Keratinocyte (primary cell): ENCODE results near the gene STRIP1. TPM values are rescaled to one million over a fixed set of nuclear protein-coding genes. Genes with fewer than 3 reads are reported as not detected.
A peak's percentile ranks its signal among the peaks of the same experiment; 100 is the strongest.

ENCODE experiments used
- DNase-seq: peaks from one replicate; pipeline ENCODE4 v3.0.0-alpha.2; 2011; ENCODE audit warnings: low read depth, missing footprints, low spot score
- FAIRE-seq: peaks from 2 replicates; lab custom pipeline; 2011; peaks lifted over from hg19 to GRCh38; lab: Jason Lieb, UNC
- H2AFZ ChIP-seq: 2 replicates; pipeline ENCODE4 v1.6.0; 2012; ENCODE audit warnings: low read length, control low read depth, inconsistent platforms; ENCODE audit not compliant: control insufficient read depth
- H3K27ac ChIP-seq: 2 replicates; pipeline ENCODE4 v1.5.1; 2011; ENCODE audit warnings: low read length; ENCODE audit not compliant: control insufficient read depth, insufficient read depth
- H3K27me3 ChIP-seq: 3 replicates; pipeline ENCODE4 v1.6.0; 2011; ENCODE audit warnings: low read length; ENCODE audit not compliant: control insufficient read depth, insufficient read depth; ENCODE audit errors: extremely low read depth
- H3K36me3 ChIP-seq, 2 experiments: 2 replicates in 1 of 2; 3 replicates in 1 of 2; pipeline ENCODE4 v1.5.1; 2011; ENCODE audit warnings: low read length in 2 of 2, mild to moderate bottlenecking in 1 of 2; ENCODE audit not compliant: control insufficient read depth in 2 of 2, insufficient read depth in 2 of 2; ENCODE audit errors: extremely low read depth in 1 of 2
- H3K4me1 ChIP-seq: 3 replicates; pipeline ENCODE4 v1.5.1; 2011; ENCODE audit warnings: low read length; ENCODE audit not compliant: control insufficient read depth, insufficient read depth; ENCODE audit errors: extremely low read depth
- H3K4me2 ChIP-seq: 3 replicates; pipeline ENCODE4 v1.6.0; 2011; ENCODE audit warnings: low read depth, low read length; ENCODE audit not compliant: control insufficient read depth, insufficient read depth; ENCODE audit errors: extremely low read depth
- H3K4me3 ChIP-seq, 3 experiments: fragments of 200-600 bp in 1 of 3; sonication (generic) in 1 of 3; 2 replicates in 2 of 3; 3 replicates in 1 of 3; pipeline ENCODE4 v1.5.1; 2011 to 2016; ENCODE audit warnings: low read length in 3 of 3, mild to moderate bottlenecking in 3 of 3, control low read depth in 2 of 3, inconsistent platforms in 1 of 3, low read depth in 1 of 3, mixed read lengths in 1 of 3, mixed run types in 1 of 3, moderate library complexity in 1 of 3; ENCODE audit not compliant: control insufficient read depth in 2 of 3, insufficient read depth in 2 of 3; ENCODE audit errors: extremely low read depth in 1 of 3
- H3K79me2 ChIP-seq: 2 replicates; pipeline ENCODE4 v1.6.0; 2012; ENCODE audit warnings: low read length; ENCODE audit not compliant: control insufficient read depth, insufficient read depth
- H3K9ac ChIP-seq: 3 replicates; pipeline ENCODE4 v1.6.0; 2011; ENCODE audit warnings: low read length; ENCODE audit not compliant: control insufficient read depth, insufficient read depth; ENCODE audit errors: extremely low read depth
- H3K9me1 ChIP-seq: 3 replicates; pipeline ENCODE4 v1.6.0; 2011; ENCODE audit warnings: low read length; ENCODE audit not compliant: control insufficient read depth, insufficient read depth; ENCODE audit errors: extremely low read depth
- H3K9me3 ChIP-seq: 2 replicates; pipeline ENCODE4 v1.5.1; 2012; ENCODE audit warnings: low read depth, low read length; ENCODE audit not compliant: control insufficient read depth
- H4K20me1 ChIP-seq: 3 replicates; pipeline ENCODE4 v1.6.0; 2011; ENCODE audit warnings: low read length; ENCODE audit not compliant: control insufficient read depth, insufficient read depth; ENCODE audit errors: extremely low read depth
- CTCF ChIP-seq, 3 experiments: IDR thresholded peaks in 1 of 3; conservative IDR thresholded peaks in 1 of 3; optimal IDR thresholded peaks in 1 of 3; 2 replicates in 2 of 3; 3 replicates in 1 of 3; pipeline versions ENCODE3 to v1.5.1; 2011; ENCODE audit warnings: low read length in 3 of 3, mild to moderate bottlenecking in 3 of 3, moderate library complexity in 2 of 3, control low read depth in 1 of 3, inconsistent platforms in 1 of 3; ENCODE audit not compliant: insufficient read depth in 2 of 3; ENCODE audit errors: extremely low read depth in 1 of 3
- EZH2 ChIP-seq: IDR thresholded peaks from one replicate; pipeline ENCODE4 v1.6.1; 2012; ENCODE audit warnings: inconsistent platforms, mild to moderate bottlenecking, low read length, moderate library complexity
- dilution Hi-C: fragments of 300-500 bp; cut with MboI; formaldehyde crosslinking; loops from one replicate; pipeline ENCODE4 v1.7.0; 2020; ENCODE audit warnings: low sequenced_read_pairs; ENCODE audit not compliant: extremely low pct_ligation_motif_present
- polyA plus RNA-seq, 5 experiments: library from polyadenylated mRNA; depleted of rRNA in 3 of 5; stranded (reverse) in 3 of 5; stranded (forward) in 1 of 5; unstranded in 1 of 5; fragments of >200 nt; gene quantifications; 1 replicate in 1 of 5; 2 replicates in 3 of 5; 3 replicates in 1 of 5; pipeline versions ENCODE4 v1.2.1 to v1.2.3, GENCODE V29; 2011 to 2012; ENCODE audit warnings: missing spikeins in 2 of 5, low read depth in 1 of 5, low replicate concordance in 1 of 5

STRIP1 gene
- polyA plus RNA-seq, 1 donor (not counting 4 experiments of a cell fraction or from before 2014, with no cell fraction given) = 24.6 TPM

- no peak overlapping the region for H2AFZ ChIP-seq
- dilution Hi-C loops = no loop called here
- DNase-seq (no peak), FAIRE-seq (no peak)
- no peaks in the 10 kb centered on the region for H3K9me3 ChIP-seq
- no peaks in the 10 kb centered on the region for H3K9me1 ChIP-seq
- H3K9ac ChIP-seq = no peak overlapping the region
- H3K4me3 ChIP-seq = no peak overlapping the region
- H3K27ac ChIP-seq = no peak overlapping the region
- peaks cover 30% of the 10 kb centered on the region for H3K79me2 ChIP-seq
- no peaks in the 10 kb centered on the region for H4K20me1 ChIP-seq
- no peaks in the 10 kb centered on the region for H3K27me3 ChIP-seq
- H3K4me2 ChIP-seq = no peak overlapping the region
- TF ChIP-seq EZH2 (no peak), CTCF (optimal IDR thresholded peaks at IDR 0.05 in 1 of 3, IDR thresholded peaks at IDR 0.05 in 1 of 3, conservative IDR thresholded peaks at IDR 0.05 in 1 of 3; ENCODE audit: extremely low read depth in 1 of 3, insufficient read depth in 2 of 3, low read length in 3 of 3) (no peak)
- H3K4me1 ChIP-seq = peaks cover 15% of the 10 kb centered on the region
- peaks cover 49 to 69% of the 10 kb centered on the region in 2 experiments for H3K36me3 ChIP-seq
These were observed 5.2 kb downstream of the STRIP1 start for GRCh38 chr1:110039641-110040040.

- FAIRE-seq (peak; percentile 46), DNase-seq (peak; percentile 36)
- Histone ChIP-seq H3K9me1 (no peaks in the 10 kb centered on the region), H3K36me3 (peaks cover 54 to 76% of the 10 kb centered on the region in 2 experiments), H4K20me1 (no peaks in the 10 kb centered on the region), H3K4me3 (no peak overlapping the region), H3K4me2 (no peak overlapping the region), H2AFZ (no peak overlapping the region), H3K79me2 (peaks cover 21% of the 10 kb centered on the region), H3K27me3 (no peaks in the 10 kb centered on the region), H3K9ac (no peak overlapping the region), H3K9me3 (no peaks in the 10 kb centered on the region), H3K4me1 (peaks cover 13% of the 10 kb centered on the region), H3K27ac (peak overlapping the region; percentile 42)
- dilution Hi-C loops = no loop called here
- no peak for TF ChIP-seq EZH2
- peak in 1 of 3 experiments; percentile 21 for TF ChIP-seq CTCF (optimal IDR thresholded peaks at IDR 0.05 in 1 of 3, IDR thresholded peaks at IDR 0.05 in 1 of 3, conservative IDR thresholded peaks at IDR 0.05 in 1 of 3; ENCODE audit: extremely low read depth in 1 of 3, insufficient read depth in 2 of 3, low read length in 3 of 3)
These were observed 6.1 kb downstream of the STRIP1 start for GRCh38 chr1:110040548-110040947.
